NCI-H510A (cell line): ENCODE results near the gene STH.

ENCODE experiments used
- DNase-seq: peaks from one replicate; lab custom pipeline; 2025; lab: John Stamatoyannopoulos, UW

Gene STH

DNA sequence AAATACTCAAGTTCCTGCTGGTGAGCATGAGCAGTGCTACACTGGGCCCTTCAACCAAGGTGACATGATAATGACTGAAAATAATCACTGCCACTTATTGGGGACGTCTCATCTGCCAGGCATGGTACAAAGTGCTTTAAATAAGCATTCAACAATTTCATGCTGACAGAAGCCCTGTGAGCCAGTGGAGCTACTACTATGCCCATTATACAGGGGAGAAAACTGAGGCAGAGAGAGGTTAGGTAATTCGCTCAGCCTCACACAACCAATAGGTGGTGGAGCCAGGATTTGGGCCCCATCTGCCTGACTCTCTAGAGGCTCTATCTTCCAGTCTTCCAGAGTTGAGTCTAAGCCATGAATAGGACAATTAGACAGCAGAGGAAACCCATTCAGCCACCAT, 30.3 kb upstream of the STH start:
- DNase-seq: no peak

DNA sequence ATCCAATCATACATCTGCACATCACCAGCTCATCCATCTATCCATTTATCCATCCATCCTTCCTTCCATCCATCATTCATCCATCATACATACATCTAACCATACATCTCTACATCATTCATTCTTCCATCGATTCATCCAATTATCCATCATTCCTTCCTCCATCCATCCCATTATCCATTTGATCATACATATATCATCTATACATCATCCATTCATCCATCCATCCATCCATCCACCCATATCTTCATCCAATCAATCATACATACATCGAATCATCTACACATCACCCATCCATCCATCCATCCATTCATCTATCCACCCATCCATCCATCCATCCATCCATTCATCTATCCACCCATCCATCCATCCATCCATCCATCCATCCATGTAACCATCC, 29.3 kb upstream of the STH start:
- DNase-seq: no peak

DNA sequence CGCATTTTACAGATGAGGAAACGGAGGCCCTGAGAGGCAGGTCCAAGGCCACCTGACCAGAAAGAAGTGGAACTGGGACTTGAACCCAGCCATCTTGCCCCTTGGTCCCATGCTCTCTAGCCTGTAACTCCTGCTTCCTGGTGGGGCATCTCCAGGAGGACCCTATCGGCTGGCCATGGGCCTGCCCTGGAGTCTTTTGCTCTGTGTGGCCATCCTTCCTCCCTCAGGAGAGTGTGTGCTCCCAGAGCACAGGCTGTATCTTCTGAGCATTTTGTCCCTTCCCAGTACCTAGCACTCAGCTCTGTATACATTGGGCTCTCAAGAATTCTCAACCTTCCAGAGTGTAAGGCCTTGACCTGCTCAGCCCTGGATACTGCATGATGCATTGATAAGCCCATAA, 28.4 kb upstream of the STH start:
- DNase-seq: no peak

DNA sequence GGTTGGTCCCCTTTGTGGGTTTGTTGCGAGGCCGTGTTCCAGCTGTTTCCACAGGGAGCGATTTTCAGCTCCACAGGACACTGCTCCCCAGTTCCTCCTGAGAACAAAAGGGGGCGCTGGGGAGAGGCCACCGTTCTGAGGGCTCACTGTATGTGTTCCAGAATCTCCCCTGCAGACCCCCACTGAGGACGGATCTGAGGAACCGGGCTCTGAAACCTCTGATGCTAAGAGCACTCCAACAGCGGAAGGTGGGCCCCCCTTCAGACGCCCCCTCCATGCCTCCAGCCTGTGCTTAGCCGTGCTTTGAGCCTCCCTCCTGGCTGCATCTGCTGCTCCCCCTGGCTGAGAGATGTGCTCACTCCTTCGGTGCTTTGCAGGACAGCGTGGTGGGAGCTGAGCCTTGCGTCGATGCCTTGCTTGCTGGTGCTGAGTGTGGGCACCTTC, 27.3 kb upstream of the STH start:
- DNase-seq: no peak

DNA sequence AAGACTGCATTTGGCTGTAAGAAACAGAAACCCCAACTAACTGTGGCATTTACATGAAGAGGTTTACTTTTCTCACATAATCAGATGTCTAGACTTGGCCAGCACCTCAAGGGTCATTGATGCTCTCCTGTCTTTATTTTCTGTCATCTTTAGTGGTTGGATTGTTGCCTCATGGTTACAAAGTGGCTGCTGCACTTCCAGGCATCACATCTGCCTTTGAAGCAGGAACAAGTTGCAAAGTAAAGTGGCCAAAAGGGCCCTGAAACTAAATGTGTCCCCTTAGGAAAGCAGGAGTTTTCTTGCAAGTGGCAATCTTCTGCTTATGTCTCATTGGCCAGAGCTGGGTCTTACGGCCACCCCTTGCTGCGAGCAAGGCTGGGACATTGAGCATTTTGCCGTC, 26.5 kb upstream of the STH start:
- no peak for DNase-seq

DNA sequence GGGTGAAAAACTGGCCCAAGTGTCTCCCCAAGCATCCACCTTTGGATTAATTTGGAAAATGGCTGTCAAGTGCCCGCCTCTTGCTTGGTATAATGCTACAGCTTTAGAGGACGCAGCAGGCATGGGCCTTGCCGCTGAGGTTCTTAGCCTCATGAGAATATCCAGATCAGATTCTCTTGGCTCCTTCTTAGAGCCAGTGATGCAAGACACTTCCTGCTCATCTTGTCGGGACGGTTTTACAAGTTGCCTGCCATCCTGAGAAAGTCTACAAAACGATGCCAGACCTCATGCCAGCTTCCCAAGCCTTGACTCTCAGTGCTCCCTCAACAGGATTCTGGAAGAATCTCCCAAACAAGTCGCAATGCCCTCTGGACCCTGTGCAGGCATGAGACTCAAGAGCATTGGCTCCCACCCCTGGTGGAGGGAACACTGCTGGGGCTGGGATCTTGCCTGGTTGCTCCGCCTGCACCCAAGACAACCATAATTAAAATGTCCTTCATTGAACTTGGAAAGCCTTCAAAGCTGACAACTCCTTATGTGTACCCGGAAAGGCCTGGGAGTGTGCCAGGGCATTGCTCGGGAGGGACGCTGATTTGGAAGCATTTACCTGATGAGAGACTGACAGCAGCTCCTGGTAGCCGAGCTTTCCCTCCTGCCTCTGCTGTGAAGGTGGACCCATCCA, 25.8 kb upstream of the STH start:
- no peak for DNase-seq

DNA sequence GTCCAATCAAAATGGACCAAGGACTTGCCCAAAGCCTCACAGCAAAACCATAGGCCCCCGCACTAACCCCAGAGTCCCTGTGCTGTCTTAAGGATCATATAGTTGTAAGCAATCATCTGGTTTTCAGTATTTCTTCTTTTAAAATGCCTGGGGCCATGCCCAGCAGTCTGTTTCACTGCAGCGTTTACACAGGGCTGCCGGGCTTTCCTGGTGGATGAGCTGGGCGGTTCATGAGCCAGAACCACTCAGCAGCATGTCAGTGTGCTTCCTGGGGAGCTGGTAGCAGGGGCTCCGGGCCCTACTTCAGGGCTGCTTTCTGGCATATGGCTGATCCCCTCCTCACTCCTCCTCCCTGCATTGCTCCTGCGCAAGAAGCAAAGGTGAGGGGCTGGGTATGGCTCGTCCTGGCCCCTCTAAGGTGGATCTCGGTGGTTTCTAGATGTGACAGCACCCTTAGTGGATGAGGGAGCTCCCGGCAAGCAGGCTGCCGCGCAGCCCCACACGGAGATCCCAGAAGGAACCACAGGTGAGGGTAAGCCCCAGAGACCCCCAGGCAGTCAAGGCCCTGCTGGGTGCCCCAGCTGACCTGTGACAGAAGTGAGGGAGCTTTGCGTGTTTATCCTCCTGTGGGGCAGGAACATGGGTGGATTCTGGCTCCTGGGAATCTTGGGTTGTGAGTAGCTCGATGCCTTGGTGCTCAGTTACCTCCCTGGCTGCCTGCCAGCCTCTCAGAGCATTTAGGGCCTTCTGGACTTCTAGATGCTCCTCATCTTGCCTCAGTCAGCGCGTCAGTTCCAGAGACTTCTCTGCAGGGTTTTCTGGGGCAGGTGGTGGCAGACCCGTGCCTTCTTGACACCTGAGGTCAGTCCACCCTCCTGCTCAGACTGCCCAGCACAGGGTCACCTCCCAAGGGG, 24.8 kb upstream of the STH start:
- no peak for DNase-seq

DNA sequence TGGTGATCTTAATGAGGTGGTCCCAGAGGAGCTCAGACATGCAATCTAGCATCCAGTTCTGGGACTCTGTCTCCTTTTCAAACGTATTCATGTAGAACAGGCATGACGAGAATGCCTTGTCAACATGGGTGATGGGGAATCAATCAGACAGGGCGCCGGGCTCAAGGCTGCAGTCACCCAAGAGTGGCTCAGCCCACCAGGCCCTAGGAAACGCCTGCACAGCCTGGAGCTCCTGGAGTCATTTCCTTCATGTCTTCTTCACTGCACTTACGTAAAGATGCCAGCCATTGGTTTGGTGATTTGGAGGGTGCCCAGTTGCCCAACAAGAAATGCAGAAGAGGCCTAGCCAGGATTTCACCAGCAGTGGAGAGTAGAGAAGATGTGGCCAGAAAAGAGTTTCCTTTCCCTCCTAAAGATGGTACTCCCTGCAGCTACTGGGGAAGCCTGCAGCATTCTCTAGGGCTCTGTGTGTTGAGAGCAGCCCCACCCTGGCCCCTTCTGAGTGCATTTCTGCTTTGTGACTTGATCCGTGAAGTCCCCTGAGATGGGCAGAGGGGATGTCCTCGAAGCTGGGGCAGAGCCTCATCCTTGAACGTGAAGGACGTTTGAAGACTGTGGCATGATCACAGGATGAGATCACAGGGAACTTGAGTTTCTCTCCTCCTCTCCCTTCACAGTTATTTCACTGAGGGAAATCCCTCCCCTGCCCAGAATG, 24.0 kb upstream of the STH start:
- DNase-seq: no peak

DNA sequence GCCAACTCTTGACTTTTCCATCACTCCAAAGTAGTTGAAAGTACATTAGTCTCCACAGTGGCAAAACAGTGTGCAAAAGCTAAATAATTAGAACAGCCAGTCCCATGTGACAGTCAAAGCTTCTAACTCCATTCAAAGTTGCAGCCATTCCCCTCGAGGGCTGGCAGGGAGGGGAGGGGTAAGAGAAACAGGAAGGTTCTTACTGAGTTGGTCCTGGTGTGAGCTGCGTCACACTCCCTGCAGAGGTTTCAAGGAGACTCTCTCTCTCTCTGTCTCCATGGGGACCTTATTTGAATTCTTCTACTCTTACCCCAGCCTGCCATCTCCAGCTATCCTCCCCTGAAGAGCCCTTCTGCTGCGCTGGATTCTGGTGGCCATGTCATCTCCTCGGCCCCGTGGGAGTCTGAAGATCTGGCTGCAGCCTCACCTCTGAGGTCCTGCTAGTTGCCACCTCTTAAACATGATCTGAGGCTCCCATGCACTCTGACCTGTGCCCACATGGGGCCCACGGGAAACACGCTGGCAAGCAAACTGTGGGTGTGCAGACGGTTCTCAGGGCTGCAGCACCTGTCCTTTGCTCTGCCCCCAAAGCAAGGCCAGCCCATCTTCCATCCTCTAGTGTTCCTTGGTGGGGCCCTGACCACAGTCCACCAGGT, 23.3 kb upstream of the STH start:
- no peak for DNase-seq

DNA sequence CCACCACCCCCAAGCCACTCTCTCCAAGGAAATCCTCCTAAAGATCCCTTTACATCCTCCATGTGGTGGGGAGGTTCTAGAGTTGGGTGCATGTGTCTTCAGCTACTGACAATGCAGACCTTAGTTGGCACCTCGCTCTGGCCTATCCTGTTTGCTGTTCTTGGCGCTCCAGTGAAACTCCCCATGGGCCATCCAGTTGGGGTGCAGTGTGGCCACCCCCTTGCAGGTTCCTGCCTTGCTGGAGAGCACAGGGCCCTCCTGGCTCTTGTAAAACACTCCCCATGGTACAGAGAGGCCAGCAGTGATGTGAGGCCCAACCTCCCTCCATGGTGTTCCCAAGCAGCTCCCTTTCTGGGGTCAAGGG, 22.7 kb upstream of the STH start:
- DNase-seq: no peak

DNA sequence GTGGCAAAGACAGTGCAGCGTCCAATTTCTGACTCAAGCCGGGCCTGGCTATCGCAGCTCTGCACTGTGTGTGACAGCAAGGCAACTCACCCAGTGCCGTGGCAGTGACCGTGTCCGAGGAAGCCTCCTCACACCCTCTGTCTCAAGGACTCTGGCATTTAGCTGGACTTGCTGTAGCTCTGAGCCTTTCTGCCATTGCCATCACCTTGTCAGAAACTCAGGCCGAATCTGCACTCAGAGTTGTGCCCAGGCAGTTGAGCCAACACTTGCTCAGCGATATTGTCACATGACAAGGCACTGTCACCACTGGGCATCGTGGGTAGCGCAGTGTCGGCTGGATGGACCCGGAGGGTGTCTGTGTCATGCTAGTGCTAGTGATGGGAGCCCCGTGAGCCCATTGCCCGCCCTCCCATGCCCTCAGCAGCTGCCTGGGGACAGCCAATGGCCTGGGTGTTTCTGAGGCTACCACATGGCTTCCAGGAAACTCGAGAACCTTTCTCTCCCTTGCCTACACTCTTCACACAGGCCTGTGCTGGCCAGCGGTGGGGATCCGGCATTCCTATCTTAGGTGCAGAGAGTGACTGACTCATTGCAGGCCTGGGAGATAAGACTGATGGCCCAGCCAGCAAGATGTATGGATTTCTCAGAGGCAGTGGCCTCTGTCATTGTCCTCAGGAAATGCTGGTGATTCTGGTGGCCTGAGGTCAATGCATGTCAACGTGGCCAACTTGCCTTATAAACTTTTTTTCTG, 22.1 kb upstream of the STH start:
- DNase-seq: no peak

DNA sequence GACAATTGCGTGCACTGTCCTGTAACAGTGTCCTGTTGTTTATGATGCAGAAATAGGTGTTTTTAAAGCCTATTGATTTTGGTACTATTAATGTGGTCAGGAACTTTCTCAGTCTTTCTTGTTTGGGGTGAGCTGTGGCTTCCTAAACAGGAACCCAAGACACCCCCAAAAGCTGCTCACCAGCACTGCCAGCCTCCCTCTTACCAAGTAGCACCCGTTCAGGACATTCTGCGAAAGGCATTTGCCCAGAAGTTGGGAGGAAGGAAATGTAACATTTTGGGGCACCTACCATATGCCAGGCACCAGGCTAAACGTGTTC, 21.6 kb upstream of the STH start:
- no peak for DNase-seq

DNA sequence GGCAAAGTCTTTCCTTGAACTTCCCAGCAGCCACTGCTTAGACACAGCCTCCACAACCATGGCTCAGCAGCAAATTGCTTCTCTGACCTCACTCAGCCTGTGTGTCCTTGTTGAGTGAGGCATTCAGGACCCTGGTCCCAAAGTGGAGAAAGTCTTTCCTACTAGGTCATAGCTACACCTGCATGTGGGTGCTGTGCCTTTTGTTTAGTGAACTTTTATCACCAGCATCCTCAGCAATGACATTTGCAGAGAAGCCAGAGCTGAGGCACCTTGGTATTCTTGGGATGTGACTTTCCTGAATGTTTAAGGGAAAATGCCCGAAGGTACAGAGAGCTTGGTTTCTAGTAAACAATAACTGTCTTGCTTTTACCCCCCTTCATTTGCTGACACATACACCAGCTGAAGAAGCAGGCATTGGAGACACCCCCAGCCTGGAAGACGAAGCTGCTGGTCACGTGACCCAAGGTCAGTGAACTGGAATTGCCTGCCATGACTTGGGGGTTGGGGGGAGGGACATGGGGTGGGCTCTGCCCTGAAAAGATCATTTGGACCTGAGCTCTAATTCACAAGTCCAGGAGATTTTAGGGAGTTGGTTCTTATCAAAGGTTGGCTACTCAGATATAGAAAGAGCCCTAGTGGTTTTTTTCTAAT, 20.9 kb upstream of the STH start:
- DNase-seq: no peak

DNA sequence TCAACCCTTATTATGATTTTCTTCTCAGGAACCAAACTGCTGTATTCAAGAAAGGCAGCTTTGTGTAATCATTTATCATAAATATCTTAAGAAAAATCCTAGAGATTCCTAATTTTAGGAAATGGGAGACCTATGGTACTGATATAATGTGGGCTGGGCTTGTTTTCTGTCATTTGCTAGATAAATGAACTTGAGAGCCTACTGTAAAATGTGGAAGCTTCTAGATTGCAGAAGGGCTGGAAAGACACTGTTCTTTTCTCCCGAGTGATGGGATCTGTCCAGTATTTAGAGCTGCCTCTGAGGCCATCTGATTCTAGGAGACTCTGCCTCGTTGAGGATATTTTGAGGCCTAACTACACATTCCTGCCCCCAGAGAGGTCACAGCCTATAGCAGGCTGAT, 19.9 kb upstream of the STH start:
- DNase-seq: no peak

DNA sequence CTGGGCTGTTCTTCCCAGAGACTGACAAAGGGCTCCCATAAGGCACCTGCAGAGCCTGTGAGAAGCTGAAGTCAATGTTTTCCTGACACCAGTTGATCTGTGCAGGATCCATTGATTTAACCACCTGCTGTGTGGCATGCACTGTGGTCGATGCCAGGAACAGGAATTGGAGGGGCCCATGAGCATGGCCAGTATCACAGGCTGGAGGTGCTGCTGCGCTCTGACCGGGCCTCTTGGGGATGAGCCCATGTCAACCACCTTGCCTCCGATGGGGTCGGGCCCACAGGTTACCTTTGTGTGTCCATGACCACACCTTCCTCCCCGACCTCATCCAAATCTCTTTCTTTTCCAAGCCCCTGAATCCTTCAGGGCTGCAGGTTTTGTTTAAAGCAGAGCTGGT, 18.2 kb upstream of the STH start:
- DNase-seq: no peak

DNA sequence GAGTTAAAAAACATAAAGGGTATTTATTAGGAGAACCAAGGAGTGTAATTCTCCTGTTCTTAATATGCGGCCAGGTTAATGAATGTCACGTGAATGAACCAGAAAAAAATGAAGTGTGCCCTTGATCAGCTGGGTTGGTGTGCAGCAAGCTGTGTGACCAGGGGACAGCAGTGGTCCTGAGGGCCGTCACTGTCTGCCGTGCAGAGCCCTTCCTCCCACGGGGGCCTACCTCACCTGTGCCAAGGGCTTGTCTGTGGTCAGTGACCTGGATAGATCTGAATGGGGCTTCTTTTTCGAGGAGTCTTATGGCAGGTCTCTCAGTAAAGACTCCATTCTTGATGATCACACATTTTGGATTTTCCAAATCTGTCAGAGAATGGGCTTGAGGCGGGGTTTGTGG, 17.7 kb upstream of the STH start:
- no peak for DNase-seq

DNA sequence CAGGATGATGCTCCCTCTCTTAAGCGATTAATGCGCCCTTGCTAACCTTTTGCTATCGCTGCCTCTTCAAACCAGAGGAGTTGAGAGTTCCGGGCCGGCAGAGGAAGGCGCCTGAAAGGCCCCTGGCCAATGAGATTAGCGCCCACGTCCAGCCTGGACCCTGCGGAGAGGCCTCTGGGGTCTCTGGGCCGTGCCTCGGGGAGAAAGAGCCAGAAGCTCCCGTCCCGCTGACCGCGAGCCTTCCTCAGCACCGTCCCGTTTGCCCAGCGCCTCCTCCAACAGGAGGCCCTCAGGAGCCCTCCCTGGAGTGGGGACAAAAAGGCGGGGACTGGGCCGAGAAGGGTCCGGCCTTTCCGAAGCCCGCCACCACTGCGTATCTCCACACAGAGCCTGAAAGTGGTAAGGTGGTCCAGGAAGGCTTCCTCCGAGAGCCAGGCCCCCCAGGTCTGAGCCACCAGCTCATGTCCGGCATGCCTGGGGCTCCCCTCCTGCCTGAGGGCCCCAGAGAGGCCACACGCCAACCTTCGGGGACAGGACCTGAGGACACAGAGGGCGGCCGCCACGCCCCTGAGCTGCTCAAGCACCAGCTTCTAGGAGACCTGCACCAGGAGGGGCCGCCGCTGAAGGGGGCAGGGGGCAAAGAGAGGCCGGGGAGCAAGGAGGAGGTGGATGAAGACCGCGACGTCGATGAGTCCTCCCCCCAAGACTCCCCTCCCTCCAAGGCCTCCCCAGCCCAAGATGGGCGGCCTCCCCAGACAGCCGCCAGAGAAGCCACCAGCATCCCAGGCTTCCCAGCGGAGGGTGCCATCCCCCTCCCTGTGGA, 16.0 kb upstream of the STH start:
- no peak for DNase-seq

DNA sequence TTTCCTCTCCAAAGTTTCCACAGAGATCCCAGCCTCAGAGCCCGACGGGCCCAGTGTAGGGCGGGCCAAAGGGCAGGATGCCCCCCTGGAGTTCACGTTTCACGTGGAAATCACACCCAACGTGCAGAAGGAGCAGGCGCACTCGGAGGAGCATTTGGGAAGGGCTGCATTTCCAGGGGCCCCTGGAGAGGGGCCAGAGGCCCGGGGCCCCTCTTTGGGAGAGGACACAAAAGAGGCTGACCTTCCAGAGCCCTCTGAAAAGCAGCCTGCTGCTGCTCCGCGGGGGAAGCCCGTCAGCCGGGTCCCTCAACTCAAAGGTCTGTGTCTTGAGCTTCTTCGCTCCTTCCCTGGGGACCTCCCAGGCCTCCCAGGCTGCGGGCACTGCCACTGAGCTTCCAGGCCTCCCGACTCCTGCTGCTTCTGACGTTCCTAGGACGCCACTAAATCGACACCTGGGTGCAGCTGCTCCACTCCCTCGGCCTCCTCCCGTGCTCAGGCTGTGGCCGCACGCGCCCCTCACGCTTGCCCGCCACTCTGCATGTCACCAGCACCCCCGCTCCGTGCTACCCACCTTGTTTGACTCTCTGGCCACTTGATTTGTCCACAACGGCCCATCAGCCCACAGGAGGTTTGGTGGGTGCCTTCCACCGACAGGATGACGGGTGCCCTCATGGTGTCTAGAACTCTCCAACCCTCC, 15.3 kb upstream of the STH start:
- no peak for DNase-seq

DNA sequence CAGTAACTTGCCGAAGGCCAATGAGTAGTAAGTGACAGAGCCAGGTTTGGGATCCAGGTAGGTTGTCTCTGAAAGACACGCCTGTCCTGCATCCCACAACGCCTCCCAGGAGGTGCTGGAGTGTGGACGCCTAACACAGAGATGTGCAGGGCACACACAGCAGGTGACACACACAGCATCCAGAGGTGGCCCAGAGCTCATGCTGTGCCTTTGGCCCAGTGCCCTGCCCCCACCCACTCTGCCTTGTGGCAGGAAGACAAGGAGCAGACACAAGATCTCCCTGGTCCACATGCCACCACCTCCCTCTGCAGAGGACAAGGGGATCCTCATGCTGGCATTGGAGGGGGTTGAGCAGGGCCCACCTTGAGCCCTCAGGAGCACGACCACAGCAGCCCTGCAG, 14.7 kb upstream of the STH start:
- no peak for DNase-seq

DNA sequence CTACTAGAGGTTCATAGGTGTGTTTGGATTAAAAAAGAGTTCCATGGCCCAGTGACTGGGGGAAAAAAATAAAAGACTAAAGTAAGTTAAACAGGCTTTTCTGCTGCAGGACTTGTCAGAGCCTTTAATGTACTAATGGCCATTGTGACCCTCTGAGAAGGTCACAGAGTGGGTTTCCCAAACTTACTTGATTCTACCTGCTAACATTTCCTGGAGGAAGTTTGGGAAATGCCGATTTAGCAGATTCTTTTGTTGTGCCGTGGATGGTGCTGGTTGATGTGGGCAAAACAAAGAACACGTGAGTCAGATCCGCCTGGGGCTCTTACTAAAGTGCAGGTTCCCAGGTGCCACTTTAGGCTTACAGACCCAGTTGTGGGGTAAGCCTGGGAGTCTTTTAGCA, 13.6 kb upstream of the STH start:
- DNase-seq: no peak
